K562 (cell line): ENCODE data around the gene AVPI1. TPM values are rescaled to one million over a fixed set of nuclear protein-coding genes. Genes with fewer than 3 reads are reported as not detected.
A peak's percentile ranks its signal among the peaks of the same experiment; 100 is the strongest.

Experiments used
- ATAC-seq: fragments of 200-7000 bp; cut with Tn5 transposase; 3 replicates; pipeline ENCODE4 v1.9.1; 2020; ENCODE audit warnings: moderate library complexity
- BruUV-seq: library from RNA; stranded (reverse); fragments of 400-500 nt; replicated peaks from 2 replicates; lab custom pipeline; 2021; lab: Mats Ljungman, UMichigan
- CTCF ChIA-PET: fragments of 300-600 bp; formaldehyde crosslinking; extraction: SDS; loops from one replicate; lab custom pipeline; 2021; ENCODE audit warnings: low intra/inter-chr PET ratio; lab: Yijun Ruan, JAX
- POLR2A ChIA-PET: fragments of 300-600, 350-650 bp; sonication (Branson Sonifier 250); formaldehyde crosslinking; extraction: SDS; loops from one replicate; lab custom pipeline; 2021; ENCODE audit warnings: antibody characterized with exemption, inconsistent platforms; lab: Yijun Ruan, JAX
- DNase-seq, 4 experiments: peaks; one replicate each; pipeline versions ENCODE4 v3.0.0 to v3.0.0-alpha.2; 2011 to 2018; ENCODE audit warnings: low spot score in 3 of 4, mixed read lengths in 3 of 4; ENCODE audit errors: extremely low read depth in 1 of 4
- FAIRE-seq: peaks from 2 replicates; lab custom pipeline; 2011; peaks lifted over from hg19 to GRCh38; lab: Jason Lieb, UNC
- H2AFZ ChIP-seq: 2 replicates; pipeline ENCODE4 v1.6.0; 2011; ENCODE audit warnings: low read depth, low read length, control low read depth, inconsistent platforms
- H3K27ac ChIP-seq: fragments of 200-600 bp; 3 replicates; pipeline ENCODE4 v1.8.0; 2011; ENCODE audit warnings: low read depth, mild to moderate bottlenecking, control low read depth, inconsistent platforms, low read length, moderate library complexity, mixed read lengths; ENCODE audit errors: extremely low read depth
- H3K27me3 ChIP-seq, 2 experiments: fragments of 300-600 bp in 1 of 2; 2 replicates in 1 of 2; 3 replicates in 1 of 2; pipeline versions ENCODE4 v1.6.0 to v1.8.0; 2011; ENCODE audit warnings: inconsistent platforms in 2 of 2, low read length in 2 of 2, mild to moderate bottlenecking in 1 of 2, mixed read lengths in 1 of 2, moderate library complexity in 1 of 2; ENCODE audit not compliant: control insufficient read depth in 2 of 2, insufficient read depth in 2 of 2
- H3K36me3 ChIP-seq: fragments of 300-600 bp; 3 replicates; pipeline ENCODE4 v1.8.0; 2011; ENCODE audit warnings: mild to moderate bottlenecking, low read length, inconsistent platforms; ENCODE audit not compliant: control insufficient read depth, insufficient read depth
- H3K4me1 ChIP-seq, 2 experiments: fragments of 200-600 bp in 1 of 2; replicated peaks in 1 of 2; 2 replicates in 1 of 2; 3 replicates in 1 of 2; pipeline versions ENCODE4 v1.5.1 to v1.8.0; 2011; ENCODE audit warnings: inconsistent platforms in 2 of 2, low read length in 2 of 2, mild to moderate bottlenecking in 1 of 2, mixed read lengths in 1 of 2, moderate library complexity in 1 of 2; ENCODE audit not compliant: control insufficient read depth in 2 of 2, insufficient read depth in 2 of 2
- H3K4me2 ChIP-seq: 2 replicates; pipeline ENCODE4 v1.6.1; 2011; ENCODE audit warnings: low read length, control low read depth, inconsistent platforms, mixed read lengths; ENCODE audit not compliant: insufficient read depth
- H3K4me3 ChIP-seq: fragments of 200-600 bp; sonication (generic), shearing (Covaris generic); 2 replicates; pipeline ENCODE4 v1.5.1; 2016; ENCODE audit warnings: control low read depth, inconsistent platforms
- H3K79me2 ChIP-seq: fragments of 200-600 bp; 3 replicates; pipeline ENCODE4 v1.8.0; 2011; ENCODE audit warnings: low read length, inconsistent platforms; ENCODE audit not compliant: control insufficient read depth, insufficient read depth
- H3K9ac ChIP-seq, 2 experiments: 2 replicates each; pipeline versions ENCODE4 v1.6.0 to v1.6.1; 2011; ENCODE audit warnings: low read depth in 2 of 2, low read length in 2 of 2, control low read depth in 1 of 2, inconsistent platforms in 1 of 2, mild to moderate bottlenecking in 1 of 2, mixed read lengths in 1 of 2; ENCODE audit not compliant: insufficient read depth in 1 of 2
- H3K9me1 ChIP-seq: one replicate; pipeline ENCODE4 v1.6.0; 2011; ENCODE audit warnings: inconsistent platforms, mild to moderate bottlenecking, low read length, moderate library complexity; ENCODE audit not compliant: control insufficient read depth, insufficient read depth
- H3K9me3 ChIP-seq: replicated peaks from 2 replicates; pipeline ENCODE4 v1.5.1; 2011; ENCODE audit warnings: low read depth, low read length, inconsistent platforms; ENCODE audit not compliant: control insufficient read depth, insufficient read depth
- H4K20me1 ChIP-seq: replicated peaks from 2 replicates; pipeline ENCODE4 v1.6.1; 2011; ENCODE audit warnings: low read length, inconsistent platforms, mixed read lengths; ENCODE audit not compliant: control insufficient read depth, insufficient read depth
- CEBPG ChIP-seq, 3 experiments: fragments of 200-800 bp in 1 of 3; sonication (Bioruptor generic) in 1 of 3; sonication (generic) in 1 of 3; formaldehyde crosslinking in 1 of 3; IDR thresholded peaks in 2 of 3; conservative IDR thresholded peaks in 1 of 3; 2 replicates each; pipeline versions ENCODE4 v1.6.1 to v1.8.0; 2016 to 2022; ENCODE audit warnings: missing compliant biosample characterization in 2 of 3, missing genetic modification characterization in 2 of 3, mild to moderate bottlenecking in 1 of 3, missing genetic modification reagents in 1 of 3
- COPS2 ChIP-seq: fragments of 450-650 bp; conservative IDR thresholded peaks from 2 replicates; pipeline ENCODE4 v1.6.1; 2016; ENCODE audit warnings: mild to moderate bottlenecking, moderate library complexity
- CREM ChIP-seq: IDR thresholded peaks from 2 replicates; pipeline ENCODE4 v1.6.1; 2014; ENCODE audit warnings: antibody characterized with exemption, low read depth
- EP300 ChIP-seq: IDR thresholded peaks from 2 replicates; pipeline ENCODE4 v1.6.1; 2012; ENCODE audit warnings: low read length, improper control_type of control experiment
- FOSL1 ChIP-seq: fragments of 200-800 bp; sonication (Bioruptor generic); conservative IDR thresholded peaks from 2 replicates; pipeline ENCODE4 v1.6.1; 2016; ENCODE audit warnings: missing genetic modification characterization, missing compliant biosample characterization
- FOXJ2 ChIP-seq: fragments of 200-800 bp; sonication (Bioruptor generic); IDR thresholded peaks from 2 replicates; pipeline ENCODE4 v1.6.1; 2016; ENCODE audit warnings: missing genetic modification characterization, missing compliant biosample characterization
- FOXK1 ChIP-seq: sonication (generic); formaldehyde crosslinking; IDR thresholded peaks from 2 replicates; pipeline ENCODE4 v1.8.0; 2022; ENCODE audit warnings: missing genetic modification reagents, mild to moderate bottlenecking, borderline replicate concordance
- MAZ ChIP-seq, 2 experiments: fragments of 450-650 bp in 1 of 2; sonication (generic) in 1 of 2; formaldehyde crosslinking; IDR thresholded peaks in 1 of 2; conservative IDR thresholded peaks in 1 of 2; 2 replicates each; pipeline versions ENCODE4 v1.4.0 to v1.5.0; 2020; ENCODE audit warnings: mild to moderate bottlenecking in 1 of 2, missing genetic modification reagents in 1 of 2
- MEIS2 ChIP-seq: fragments of 450-650 bp; IDR thresholded peaks from 2 replicates; pipeline ENCODE4 v1.6.1; 2014; ENCODE audit warnings: mild to moderate bottlenecking; ENCODE audit not compliant: partially characterized antibody
- NFIC ChIP-seq: fragments of 450-650 bp; IDR thresholded peaks from 2 replicates; pipeline ENCODE4 v1.6.1; 2017; ENCODE audit warnings: mild to moderate bottlenecking, inconsistent platforms
- RBM17 ChIP-seq: fragments of 200-400 bp; formaldehyde crosslinking; IDR thresholded peaks from 2 replicates; pipeline ENCODE4 v1.6.1; 2017; ENCODE audit warnings: low read depth, mild to moderate bottlenecking, low read length, borderline replicate concordance
- SREBF2 ChIP-seq: sonication (generic); formaldehyde crosslinking; IDR thresholded peaks from 2 replicates; pipeline ENCODE4 v1.4.0; 2020; ENCODE audit warnings: mild to moderate bottlenecking, missing genetic modification reagents
- TEAD4 ChIP-seq, 2 experiments: sonication (generic) in 1 of 2; formaldehyde crosslinking in 1 of 2; IDR thresholded peaks; 2 replicates each; pipeline versions ENCODE4 v1.6.1 to v1.8.0; 2012 to 2022; ENCODE audit warnings: borderline replicate concordance in 1 of 2, inconsistent platforms in 1 of 2, low read length in 1 of 2, mild to moderate bottlenecking in 1 of 2, missing genetic modification reagents in 1 of 2
- ZNF232 ChIP-seq: sonication (generic); formaldehyde crosslinking; IDR thresholded peaks from 2 replicates; pipeline ENCODE4 v1.8.0; 2022; ENCODE audit warnings: mild to moderate bottlenecking, missing genetic modification reagents
- ZNF444 ChIP-seq: fragments of 250-450 bp; sonication (Bioruptor Pico); IDR thresholded peaks from 2 replicates; pipeline ENCODE4 v1.4.0; 2020; ENCODE audit warnings: mild to moderate bottlenecking, moderate library complexity
- WGBS: fragments of 100-300 bp; shearing (Covaris generic); methylation state at CpG from one replicate; pipeline ENCODE4 v1.1.6; 2016; ENCODE audit warnings: low coverage, mixed read lengths; ENCODE audit not compliant: insufficient coverage; ENCODE audit errors: missing lambda C conversion rate; 5-methylcytosine and 5-hydroxymethylcytosine counted together
- in situ Hi-C: fragments of 300-500 bp; cut with MboI; formaldehyde crosslinking; loops from 4 replicates; pipeline ENCODE4 v1.15.0; 2018; ENCODE audit warnings: inconsistent platforms, mixed read lengths
- intact Hi-C: fragments of 100-400 bp; cut with micrococcal nuclease; formaldehyde crosslinking; loops from 2 replicates; pipeline ENCODE4 v1.14.2; 2022
- polyA plus RNA-seq, 8 experiments: library from polyadenylated mRNA; depleted of rRNA in 4 of 8; stranded (reverse) in 5 of 8; unstranded in 3 of 8; fragments of >200 nt; fragmentation: Nextera tagmentation in 2 of 8; fragmentation: Illumina TruSeq in 1 of 8; extraction: Ambion mirVana in 2 of 8; extraction: Trizol in 1 of 8; gene quantifications; 2 replicates each; pipeline versions ENCODE4 v1.2.1 to v1.2.3, GENCODE V29; 2011 to 2014; ENCODE audit warnings: inconsistent platforms in 1 of 8, missing spikeins in 1 of 8
- total RNA-seq, 7 experiments: library from RNA; depleted of rRNA in 6 of 7; stranded (reverse); fragments of >200 nt in 6 of 7; fragmentation: Illumina TruSeq in 2 of 7; extraction: Trizol in 2 of 7; gene quantifications; 2 replicates each; pipeline versions ENCODE4 v1.2.1 to v1.2.3, GENCODE V29; 2011 to 2021; ENCODE audit warnings: low replicate concordance in 1 of 7
- TF ChIP-seq, protein P1 (sequence below), 2 experiments: fragments of 450-650 bp; IDR thresholded peaks; 2 replicates each; pipeline ENCODE4 v1.6.1; 2018; ENCODE audit warnings: mild to moderate bottlenecking in 2 of 2, low read depth in 1 of 2; ENCODE audit not compliant: partially characterized antibody in 2 of 2
- TF ChIP-seq, protein P2 (sequence below): fragments of 450-650 bp; IDR thresholded peaks from 2 replicates; pipeline ENCODE4 v1.6.1; 2016

The AVPI1 gene
- total and polyA plus RNA-seq, 9 of the 15 experiments (the other 6 are each of a cell fraction or from before 2014, with no cell fraction given), result 0.90 to 10.4 (median 7.4) TPM

DNA sequence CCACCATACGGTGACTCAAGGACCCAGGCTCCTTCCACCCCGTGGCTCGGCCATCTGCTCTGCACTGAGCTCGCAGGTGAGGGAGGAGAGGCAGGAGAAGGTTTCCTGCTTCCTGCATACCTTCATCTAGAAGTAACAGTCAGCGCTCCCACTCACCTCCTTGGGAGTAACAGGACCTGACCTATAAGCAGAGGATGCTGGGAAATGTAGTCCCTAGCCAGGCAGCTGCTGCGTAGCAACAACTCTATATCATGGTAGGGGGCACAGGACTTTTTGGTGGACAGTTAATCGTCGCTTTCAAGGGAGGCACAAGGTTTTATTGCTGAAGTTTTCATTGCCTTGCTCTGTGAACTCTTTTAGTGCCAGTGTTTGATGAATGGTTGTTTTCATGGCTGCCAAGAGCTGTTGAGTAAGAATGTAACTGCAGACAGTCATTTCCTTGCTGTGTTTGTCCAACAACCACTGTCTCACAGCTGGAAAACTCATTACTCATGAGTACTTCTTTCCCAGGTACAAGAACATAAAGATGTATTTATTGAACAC is 39.7 kb upstream of the AVPI1 start:
- no peaks in the 10 kb centered on the region for H3K27me3 ChIP-seq
- WGBS, result 13% methylated on average over 8 of the region's 8 CpGs
- no peaks in the 10 kb centered on the region for H3K9me3 ChIP-seq
- peak; percentile 87 for ATAC-seq
- BruUV-seq, result no TSS peak
- H3K4me2 ChIP-seq, result peak overlapping the region; percentile 63
- in situ Hi-C loops, result no loop called here
- peak; percentile 82 for FAIRE-seq
- DNase-seq, result peak in 3 of 4 experiments; percentile 28 to 50 (median 32)
- POLR2A ChIA-PET, result interaction anchor here (0.6 to 2.5 kb wide), 3 partner anchors 10 to 33 kb away, joined by 3 to 7 read pairs (median 5); partner anchors contain the start of gene ZFYVE27
- intact Hi-C loops, result no loop called here
- H4K20me1 ChIP-seq, result no peaks in the 10 kb centered on the region
- CTCF ChIA-PET, result no interaction called here
- no peaks in the 10 kb centered on the region for H3K79me2 ChIP-seq
- peaks cover 0 to 2% of the 10 kb centered on the region in 2 experiments; a peak in 3 of 5 replicates for H3K4me1 ChIP-seq
- peak overlapping the region; percentile 6 to 62; a peak in 1 of 4 replicates for H3K9ac ChIP-seq
- H3K4me3 ChIP-seq, result no peak overlapping the region
- H3K9me1 ChIP-seq, result no peaks in the 10 kb centered on the region
- H2AFZ ChIP-seq, result peak overlapping the region; percentile 89
- no peaks in the 10 kb centered on the region for H3K36me3 ChIP-seq
- no peak overlapping the region; the same call in 2 of the 3 replicates for H3K27ac ChIP-seq
- TF ChIP-seq MEIS2 (peak; percentile 70), FOSL1 (0 out of 2 replicates have a peak, but pooled peaks have one; percentile 14), RBM17 (no peak), CEBPG (CRISPR knock-in tag; IDR thresholded peaks at IDR 0.05) (no peak), CEBPG (tag; conservative IDR thresholded peaks at IDR 0.05 in 1 of 2, IDR thresholded peaks at IDR 0.05 in 1 of 2) (0 out of 4 replicates have a peak, but pooled peaks of 1 of the 2 experiments have one; percentile 27), MAZ (CRISPR knock-in tag; conservative IDR thresholded peaks at IDR 0.05 in 1 of 2, IDR thresholded peaks at IDR 0.05 in 1 of 2) (no peak), FOXJ2 (no peak), COPS2 (no peak), FOXK1 (no peak), SREBF2 (no peak), CREM (peak; percentile 26; the same call in 1 of the 2 replicates), TEAD4 (IDR thresholded peaks at IDR 0.05; ENCODE audit: low read length) (no peak), TEAD4 (CRISPR knock-in tag; IDR thresholded peaks at IDR 0.05; ENCODE audit: borderline replicate concordance) (no peak), ZNF444 (CRISPR knock-in tag) (no peak), NFIC (peak; percentile 11; the same call in 1 of the 2 replicates), EP300 (no peak), ZNF232 (no peak)
- TF ChIP-seq, protein P1, sequence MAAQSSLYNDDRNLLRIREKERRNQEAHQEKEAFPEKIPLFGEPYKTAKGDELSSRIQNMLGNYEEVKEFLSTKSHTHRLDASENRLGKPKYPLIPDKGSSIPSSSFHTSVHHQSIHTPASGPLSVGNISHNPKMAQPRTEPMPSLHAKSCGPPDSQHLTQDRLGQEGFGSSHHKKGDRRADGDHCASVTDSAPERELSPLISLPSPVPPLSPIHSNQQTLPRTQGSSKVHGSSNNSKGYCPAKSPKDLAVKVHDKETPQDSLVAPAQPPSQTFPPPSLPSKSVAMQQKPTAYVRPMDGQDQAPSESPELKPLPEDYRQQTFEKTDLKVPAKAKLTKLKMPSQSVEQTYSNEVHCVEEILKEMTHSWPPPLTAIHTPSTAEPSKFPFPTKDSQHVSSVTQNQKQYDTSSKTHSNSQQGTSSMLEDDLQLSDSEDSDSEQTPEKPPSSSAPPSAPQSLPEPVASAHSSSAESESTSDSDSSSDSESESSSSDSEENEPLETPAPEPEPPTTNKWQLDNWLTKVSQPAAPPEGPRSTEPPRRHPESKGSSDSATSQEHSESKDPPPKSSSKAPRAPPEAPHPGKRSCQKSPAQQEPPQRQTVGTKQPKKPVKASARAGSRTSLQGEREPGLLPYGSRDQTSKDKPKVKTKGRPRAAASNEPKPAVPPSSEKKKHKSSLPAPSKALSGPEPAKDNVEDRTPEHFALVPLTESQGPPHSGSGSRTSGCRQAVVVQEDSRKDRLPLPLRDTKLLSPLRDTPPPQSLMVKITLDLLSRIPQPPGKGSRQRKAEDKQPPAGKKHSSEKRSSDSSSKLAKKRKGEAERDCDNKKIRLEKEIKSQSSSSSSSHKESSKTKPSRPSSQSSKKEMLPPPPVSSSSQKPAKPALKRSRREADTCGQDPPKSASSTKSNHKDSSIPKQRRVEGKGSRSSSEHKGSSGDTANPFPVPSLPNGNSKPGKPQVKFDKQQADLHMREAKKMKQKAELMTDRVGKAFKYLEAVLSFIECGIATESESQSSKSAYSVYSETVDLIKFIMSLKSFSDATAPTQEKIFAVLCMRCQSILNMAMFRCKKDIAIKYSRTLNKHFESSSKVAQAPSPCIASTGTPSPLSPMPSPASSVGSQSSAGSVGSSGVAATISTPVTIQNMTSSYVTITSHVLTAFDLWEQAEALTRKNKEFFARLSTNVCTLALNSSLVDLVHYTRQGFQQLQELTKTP (IDR thresholded peaks at IDR 0.05; ENCODE audit: low read depth in 1 of 2, partially characterized antibody in 2 of 2), result peak in 1 of 2 experiments; percentile 90
- TF ChIP-seq, protein P2, sequence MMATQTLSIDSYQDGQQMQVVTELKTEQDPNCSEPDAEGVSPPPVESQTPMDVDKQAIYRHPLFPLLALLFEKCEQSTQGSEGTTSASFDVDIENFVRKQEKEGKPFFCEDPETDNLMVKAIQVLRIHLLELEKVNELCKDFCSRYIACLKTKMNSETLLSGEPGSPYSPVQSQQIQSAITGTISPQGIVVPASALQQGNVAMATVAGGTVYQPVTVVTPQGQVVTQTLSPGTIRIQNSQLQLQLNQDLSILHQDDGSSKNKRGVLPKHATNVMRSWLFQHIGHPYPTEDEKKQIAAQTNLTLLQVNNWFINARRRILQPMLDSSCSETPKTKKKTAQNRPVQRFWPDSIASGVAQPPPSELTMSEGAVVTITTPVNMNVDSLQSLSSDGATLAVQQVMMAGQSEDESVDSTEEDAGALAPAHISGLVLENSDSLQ, result 0 out of 2 replicates have a peak, but pooled peaks have one; percentile 17
